ENCODE data around the gene TECTA.

TECTA gene

DNA sequence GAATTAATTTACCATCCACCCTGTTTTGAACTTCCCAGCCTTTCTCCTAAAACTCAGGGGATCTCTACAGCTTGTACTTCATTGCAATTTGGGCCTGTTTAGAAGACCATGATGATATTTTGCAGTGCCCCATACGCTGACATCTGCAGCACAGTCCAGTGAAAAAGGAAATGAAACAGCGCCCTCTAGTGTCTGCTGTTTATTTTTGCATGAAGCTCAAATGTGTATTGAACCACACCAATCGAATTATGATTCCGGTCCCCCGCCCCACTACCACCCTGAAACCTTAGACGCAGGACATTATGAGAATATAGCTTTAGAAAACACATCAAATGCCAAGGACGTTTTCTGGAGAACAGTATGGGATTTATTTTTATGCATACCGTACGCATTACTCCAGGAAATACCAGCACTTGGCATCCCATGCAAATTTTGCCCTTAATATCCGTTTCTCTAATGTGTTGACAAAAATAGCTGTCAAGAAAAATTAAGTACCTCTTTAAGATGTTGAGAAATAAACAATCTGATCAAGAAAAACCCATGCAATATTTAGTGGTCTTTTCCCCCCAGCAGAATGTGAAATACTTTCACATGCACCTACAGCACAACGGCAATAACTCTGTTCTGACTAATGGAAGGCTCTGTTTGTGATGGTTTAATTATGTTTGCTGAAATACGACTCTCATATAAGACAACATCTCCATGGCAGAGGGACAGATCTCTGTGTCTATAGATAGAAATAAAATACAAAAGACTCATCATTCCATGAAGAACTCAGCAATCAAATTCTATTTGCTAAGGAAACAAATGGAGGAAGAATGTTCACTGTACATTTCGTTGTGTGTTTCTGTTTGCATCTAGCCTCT is 93.9 kb downstream of the TECTA start:
- peak in 5 of 14 donors; percentile 6 to 40 (median 25) for DNase-seq

DNA sequence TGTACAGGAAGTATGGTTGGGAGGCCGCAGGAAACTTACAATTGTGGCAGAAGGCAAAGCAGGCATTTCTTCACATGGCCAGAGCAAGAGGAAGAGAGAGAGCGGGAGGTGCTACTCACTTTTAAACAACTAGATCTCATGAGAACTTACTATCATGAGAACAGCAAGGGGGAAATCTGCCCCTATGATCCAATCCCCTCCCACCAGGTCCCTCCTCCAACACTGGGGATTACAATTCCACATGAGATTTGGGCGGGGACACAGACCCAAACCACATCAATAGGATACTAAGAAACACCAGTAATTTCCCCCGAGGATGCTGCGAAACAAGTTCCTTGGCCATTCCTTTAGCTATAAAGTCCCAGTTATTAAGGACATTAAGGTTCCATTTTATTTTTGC is 97.4 kb downstream of the TECTA start:
- no peak for DNase-seq

DNA sequence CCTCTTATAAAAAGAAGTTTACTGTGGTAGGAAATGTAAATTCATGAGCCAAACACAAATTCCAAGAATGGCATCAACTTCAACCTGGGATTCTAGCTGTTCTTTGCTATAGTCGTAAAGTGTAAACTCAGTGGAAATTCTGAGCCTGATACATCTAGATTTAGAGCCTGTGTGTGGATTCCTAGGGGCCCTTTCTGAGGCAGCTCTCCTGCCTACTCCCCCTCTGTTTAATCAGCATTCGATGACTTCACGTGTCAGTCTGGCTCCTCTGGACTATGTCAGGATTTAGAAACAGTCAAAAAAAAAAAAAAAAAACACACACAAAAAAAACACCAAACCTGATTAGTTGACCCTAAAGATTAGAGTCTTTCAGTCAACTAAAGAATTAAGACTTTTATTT is 98.5 kb downstream of the TECTA start:
- no peak for DNase-seq

DNA sequence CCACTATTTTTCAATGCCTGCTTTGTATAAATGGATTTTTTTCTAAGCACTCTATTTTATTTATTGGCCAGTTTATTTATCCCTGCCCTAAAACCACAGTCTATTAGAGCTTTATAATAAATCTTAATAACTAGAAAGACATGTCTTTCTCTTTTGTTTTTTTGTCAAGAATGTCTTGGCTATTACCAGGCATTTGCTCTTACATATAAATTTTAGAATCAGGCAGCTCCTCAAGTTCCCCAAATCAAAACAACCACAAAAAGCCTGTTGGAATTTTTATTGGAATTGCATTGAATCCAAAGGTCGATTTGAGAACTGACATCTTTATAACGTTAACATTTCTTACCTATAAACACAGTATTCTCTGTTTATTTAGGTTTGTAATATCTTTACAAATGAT is 105.8 kb downstream of the TECTA start:
- no peak for DNase-seq

DNA sequence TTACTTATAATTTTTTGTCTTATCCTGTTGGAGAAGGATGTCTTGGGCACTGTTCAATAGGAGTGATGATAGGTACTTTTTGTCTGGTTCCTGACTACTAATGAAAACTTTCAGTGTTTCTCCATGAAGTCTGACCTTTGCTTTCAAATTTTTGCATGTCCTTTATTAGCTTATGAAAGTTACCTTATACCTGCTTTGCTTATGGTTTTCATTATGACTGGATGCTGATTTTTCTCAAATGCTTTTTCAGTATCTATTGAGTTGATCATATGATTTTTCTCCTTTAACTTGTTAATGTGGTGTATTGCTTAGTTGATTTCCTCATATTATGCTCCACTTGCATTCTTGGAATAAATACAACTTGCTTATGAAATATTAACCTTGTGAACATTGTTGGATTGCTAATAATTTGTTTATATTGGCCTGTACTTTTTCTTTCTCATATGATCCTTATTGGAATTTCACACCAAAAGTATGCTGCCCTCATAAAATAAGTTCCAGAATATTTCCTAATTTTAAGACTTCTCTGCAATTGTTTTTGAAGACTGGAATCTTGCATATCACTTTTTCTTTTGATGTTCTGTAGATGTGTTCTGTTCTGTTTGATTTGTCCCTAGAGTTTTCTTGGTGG is 106.6 kb downstream of the TECTA start:
- DNase-seq = no peak

DNA sequence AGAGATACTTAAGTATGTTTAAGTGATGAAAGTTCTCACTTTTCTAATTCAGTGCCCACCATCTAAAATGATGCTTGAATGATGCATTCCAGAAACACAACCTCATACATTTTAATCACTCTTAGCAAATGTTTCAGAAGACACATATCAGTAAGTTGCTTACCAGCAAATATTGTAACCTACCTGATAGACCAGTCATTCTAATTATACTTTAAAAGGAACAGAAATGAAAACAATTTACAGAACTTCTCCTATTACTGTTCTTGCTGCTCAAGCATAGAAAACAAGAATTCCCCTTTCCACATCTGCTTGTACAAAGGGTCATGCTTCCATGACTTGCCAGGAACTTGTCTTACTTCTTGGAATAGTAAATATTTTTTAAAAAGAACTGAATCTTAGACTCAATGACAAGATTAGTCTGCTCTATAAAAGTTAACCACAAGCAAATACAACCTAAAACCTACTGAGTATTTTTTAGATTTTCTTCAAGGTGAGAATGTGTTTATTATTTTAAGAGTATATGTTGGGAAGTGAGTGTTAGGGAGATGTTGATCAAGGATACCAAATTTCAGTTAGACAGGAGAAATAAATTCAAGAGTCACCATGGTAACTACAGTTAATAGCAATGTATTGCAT is 109.5 kb downstream of the TECTA start:
- DNase-seq = no peak

DNA sequence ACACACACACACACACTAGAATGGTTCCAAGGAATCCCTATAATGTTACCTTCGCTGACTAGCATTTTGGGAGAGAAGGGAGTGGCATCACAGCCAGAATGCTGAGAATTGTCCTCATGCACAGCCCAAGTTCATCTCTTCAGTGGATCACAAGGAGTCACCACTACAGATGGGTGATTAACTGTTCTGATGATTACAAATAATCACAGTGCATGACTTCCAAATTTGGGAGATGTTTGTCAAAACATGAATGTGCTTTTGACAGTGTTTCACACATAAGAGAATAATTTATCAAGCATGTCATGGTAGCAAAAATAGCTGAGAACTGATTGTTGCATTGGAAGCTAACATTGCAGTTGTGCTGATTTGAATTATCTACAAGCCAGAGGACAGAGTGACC is 110.6 kb downstream of the TECTA start:
- DNase-seq = no peak

DNA sequence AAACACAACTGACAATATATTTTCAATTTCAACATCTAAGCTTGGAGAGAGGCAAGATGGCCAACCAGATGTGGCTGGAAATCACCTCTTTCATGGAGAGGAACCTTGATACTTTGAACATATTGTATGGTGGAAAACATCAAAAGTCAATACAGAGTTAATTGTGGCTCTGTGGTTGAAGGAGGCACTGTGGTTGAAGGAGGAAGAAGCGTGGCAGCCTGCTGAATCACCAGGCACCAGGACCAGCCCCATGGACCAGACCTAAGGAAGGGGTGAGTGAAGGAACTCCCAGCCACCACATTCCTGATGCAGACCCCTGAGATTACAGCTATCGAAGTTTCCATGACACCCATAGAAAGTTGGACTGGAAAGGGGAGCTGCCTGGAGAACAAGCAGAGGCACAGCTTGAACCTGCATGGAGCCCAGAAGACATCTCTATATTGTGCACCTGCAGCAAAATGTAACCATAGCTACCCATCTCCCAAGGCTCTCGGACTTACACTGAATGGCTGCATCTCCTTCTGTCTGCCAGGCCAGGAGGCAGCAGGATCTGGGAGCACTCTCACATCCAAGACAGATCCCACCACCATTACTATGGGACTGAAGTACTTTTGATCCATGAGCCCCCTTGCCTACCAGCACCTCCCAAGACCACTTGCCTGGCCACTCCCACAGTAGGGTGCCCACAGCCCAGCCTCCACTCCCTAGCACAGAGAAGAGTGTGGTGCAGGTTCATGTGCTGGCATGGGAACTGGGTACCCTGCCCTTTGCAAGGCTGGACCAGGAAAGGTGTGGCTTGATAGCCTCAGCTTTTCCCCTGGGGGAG is 111.7 kb downstream of the TECTA start:
- DNase-seq = no peak

DNA sequence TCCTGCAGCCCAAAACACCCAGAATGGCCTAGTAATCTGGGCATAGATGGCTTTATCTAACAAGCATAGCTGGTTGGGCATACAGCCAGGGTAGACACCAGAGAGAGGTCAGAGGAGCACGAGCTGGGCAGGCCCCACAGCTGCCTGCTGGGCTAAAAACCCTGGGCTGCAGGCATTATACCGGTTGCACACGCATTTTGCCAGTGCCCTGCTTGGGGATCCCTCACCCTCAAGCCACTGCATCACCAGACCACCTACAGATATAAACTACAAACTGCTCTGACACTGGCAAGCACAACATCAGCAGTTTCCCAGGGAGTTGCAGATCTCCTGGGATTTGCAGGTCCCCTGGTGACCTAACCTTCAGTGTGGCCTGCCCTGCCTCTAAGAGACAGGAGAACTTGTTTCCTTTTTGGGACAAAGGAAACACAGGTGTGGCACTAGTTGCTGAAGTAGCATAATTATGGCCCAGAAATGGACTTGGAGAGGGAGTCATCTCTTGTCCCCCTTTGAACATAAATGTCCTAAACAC is 112.4 kb downstream of the TECTA start:
- DNase-seq = no peak

DNA sequence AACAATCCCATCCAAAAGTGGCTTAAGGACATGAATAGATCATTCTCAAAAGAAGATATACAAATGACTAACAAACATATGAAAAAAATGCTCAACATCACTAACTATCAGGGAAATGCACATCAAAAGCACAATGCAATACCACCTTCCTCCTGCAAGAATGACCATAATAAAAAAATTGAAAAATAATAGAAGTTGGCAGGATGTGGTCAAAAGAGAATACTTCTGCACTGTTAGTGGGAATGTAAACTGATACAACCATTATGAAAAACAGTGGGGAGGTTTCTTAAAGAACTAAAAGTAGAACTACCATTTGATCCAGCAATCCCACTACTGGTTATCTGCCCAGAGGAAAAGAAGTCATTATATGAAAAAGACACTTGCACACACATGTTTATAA is 113.8 kb downstream of the TECTA start:
- DNase-seq = no peak

DNA sequence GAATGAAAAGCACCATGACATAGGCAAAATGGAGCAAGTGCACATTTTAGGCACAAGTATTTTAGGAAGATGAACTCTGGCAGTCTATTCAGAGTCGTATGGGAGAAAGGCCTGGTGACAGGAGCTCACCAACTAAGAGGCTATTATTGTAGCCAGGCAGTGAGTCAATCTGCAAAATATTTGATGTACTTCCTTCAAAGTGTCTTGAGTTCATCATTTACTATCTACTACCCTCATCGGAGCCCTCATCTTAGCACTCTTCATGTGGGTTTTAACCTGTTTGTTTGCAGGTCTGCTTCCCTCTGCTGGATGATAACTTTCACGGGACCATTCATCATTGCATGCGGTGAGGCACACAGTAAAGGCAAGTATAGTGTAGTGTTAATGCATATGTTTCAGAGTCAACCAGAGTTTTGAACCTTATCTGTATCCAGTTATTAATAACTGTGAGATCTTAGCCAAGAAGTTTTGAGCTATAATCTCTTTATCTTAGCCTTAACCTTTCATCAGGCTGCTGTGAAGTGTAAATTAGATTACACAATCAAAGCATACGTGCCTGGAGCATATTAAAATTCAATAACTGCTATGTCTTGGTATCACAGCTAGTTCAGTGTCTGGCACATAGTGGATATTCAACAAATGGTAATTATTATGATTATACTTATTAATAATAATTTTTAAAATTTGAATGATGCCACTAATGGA is 120.6 kb downstream of the TECTA start:
- no peak for DNase-seq

DNA sequence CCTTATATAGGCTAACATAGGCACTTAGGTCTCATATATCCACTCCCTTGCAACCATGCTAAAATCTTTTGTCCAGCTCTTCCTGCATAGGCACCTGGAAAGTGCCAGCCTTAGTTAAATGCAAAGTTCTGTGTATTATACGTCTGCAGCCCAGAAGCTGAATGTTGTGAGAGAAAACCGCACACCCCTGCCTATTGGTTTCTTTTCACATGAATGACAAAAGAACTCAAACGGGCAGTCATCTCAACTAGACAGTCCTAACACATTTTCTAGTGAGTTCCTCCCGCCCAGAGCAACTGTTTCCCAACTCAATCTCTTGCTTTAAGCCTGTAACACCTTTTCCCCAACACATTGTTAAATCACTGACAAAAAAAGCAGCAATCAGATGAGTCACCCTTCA is 122.1 kb downstream of the TECTA start:
- DNase-seq = no peak

DNA sequence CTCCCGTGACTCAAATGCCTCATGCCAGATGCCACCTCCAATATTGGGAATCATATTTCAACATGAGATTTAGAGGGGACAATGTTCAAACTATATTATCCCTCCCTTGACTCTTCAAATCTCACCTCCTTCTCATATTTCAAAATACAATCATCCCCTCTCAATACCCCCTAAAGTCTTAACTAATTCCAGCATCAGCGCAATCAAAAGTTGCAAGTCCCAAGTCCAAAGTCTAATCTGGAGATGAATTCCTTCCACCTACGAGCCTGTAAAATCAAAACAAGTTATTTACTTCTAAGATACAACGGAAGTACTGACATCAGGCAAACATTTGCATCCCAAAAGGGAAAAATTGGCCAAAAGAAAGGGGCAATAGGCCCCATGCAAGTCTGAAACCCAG is 124.3 kb downstream of the TECTA start:
- no peak for DNase-seq

DNA sequence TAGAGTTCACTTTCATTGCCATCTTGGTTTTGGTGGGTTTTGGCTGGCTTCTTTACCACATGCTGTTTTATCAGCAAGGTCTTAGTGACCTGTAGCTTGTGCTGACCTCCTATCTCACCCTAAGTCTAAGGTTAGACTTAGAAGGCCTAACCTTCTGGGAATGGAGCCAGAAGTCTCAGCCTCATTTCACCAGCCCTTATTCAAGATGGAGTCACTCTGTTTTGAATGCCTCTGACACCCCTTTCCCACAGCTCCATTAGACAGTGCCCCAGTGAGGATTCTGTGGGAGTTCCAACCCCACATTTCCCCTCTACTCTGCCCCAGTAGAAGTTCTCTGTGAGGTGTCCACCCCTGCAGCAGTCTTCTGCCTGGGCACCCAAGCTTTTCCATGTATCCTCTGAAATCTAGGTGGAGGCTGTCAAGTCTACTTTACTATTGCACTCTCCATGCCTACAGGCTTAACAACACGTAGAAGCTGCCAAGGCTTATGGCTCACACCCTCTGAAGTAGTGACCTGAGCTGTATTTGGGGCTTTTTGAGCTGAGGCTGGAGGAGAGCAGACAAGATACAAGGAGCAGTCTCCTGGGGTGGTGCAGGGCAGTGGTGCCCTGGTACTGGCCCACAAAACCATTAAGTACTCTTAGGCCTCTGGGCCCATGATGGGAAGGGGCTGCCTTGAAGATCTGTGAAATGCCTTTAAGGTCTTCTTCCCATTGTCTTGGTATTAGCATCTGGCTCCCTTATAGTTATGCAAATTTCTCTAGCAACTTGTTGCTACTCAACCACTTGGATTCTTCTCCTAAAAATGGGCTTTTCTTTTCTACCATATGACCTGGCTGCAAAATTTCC is 125.6 kb downstream of the TECTA start:
- no peak for DNase-seq

DNA sequence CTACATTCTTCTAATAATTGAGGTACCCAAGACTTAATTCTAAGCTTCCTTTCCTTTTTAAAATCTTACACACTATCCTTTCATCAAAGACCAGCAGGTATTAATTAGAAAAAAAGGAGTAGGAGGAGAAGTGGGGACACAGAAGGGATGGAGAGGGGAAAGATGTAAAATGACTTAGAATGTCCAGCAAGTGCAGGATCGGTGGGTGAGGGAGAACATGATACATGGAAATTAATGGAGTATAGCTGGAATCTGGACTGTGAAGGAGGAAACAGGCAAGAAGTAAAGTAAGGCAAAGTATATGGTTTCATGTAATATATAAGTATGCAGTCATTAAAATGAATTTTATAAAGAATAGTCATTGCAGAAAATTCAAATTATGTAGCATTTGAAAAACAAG is 127.8 kb downstream of the TECTA start:
- no peak for DNase-seq

DNA sequence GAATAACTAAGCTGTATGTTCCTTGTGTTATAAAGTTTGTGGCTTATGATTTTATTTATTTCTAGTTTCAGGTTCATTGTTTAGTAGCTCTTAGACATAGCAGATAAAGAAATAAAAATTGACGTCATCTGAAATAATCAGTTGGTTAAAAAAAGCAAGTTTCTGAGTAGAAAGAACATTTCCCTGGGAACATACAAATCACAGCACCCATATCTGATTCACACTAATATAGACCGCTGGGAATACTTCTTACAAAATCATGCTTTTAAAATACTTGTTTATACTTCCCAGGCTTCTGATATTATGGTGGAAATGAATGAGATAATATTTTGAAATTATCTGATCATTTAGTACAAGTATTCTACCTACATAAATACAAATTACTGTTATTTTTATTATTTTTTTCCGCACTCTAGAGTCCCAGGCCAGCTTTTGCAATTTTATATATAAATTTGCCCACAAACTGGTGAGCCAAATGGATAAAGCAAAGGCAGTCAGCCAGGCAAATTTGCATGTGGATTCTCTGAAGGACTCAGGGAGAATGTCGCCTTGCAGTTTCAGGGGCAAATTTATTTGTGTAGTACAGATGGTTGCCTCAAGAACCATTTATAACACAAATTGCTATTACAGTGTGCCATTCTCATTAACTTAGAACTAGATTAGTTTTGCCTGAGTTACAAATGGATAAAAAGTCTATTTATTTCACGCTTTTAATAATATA is 128.6 kb downstream of the TECTA start:
- no peak for DNase-seq

DNA sequence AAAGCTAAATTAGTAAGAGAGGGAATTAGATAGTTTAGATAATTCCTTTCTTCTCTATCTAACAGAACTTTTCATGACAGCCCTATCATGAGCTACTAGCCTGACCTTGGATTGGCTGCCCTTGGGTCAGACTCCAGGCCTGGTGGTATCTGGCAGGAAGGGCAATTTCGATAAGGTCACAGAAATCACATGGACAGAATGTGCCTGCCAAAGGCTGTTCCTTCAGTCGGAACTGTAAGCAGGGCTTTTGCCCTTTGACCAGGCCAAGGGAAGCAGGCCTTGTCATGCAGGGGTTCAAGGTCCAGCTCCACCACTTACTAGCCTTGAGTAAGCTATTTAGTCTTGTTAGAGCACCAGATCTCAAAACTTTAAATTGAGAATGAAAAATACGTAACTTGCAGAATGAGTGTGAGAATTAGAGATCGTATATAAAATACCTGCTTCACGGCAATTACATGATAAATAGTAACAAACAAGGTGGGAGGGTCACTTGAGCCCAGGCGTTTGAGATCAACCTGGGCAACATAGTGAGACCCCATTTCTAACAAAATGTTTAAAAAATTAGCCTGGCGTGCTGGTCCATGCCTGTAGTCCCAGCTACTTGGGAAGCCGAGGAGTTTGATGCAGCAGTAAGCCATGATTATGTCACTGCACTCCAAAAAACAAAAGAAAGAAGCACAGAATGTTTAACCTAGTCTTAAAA is 130.7 kb downstream of the TECTA start:
- no peak for DNase-seq

DNA sequence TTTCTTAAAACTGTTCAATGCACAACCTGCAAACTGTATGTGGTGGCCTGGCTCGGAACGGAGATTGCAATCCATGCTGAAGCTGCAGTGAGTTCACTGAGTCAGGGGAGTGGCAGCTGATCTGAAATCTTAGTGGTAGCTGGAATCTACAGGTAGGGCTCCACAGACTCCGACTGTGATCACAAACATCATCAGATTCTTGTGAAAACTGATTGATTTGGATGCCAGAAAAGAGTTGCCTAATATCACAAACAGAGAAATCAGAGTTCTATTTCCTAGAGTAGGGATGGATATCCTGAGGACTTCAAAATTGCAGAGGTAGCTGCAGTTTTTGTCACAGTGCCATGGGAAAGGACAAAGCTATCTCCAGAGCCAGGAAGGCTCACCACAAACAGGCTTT is 134.0 kb downstream of the TECTA start:
- DNase-seq = no peak

Measured in C1 segment of cervical spinal cord (tissue), 14 donors.